B cell (primary cell): ENCODE data around the gene XIAP. TPM values are rescaled to one million over a fixed set of nuclear protein-coding genes. Genes with fewer than 3 reads are reported as not detected.
A peak's percentile ranks its signal among the peaks of the same experiment; 100 is the strongest.

Experiments used
- ATAC-seq: fragments of 200-7000 bp; cut with Tn5 transposase; one replicate; pipeline ENCODE4 v1.10.0; 2021; ENCODE audit warnings: low read depth, mild to moderate bottlenecking, moderate number of reproducible peaks, moderate library complexity
- CTCF ChIA-PET: fragments of 350-600 bp; sonication (Branson Sonifier 250); formaldehyde crosslinking; loops from one replicate; lab custom pipeline; 2021; ENCODE audit warnings: antibody characterized with exemption, inconsistent platforms; lab: Charles Lee
- POLR2A ChIA-PET: fragments of 350-600 bp; sonication (Branson Sonifier 250); formaldehyde crosslinking; loops from one replicate; lab custom pipeline; 2021; ENCODE audit warnings: antibody characterized with exemption; lab: Charles Lee
- DNase-seq: peaks from one replicate; pipeline ENCODE4 v3.0.0; 2013
- H2AFZ ChIP-seq: 2 replicates; pipeline ENCODE4 v1.6.1; 2012; ENCODE audit warnings: mild to moderate bottlenecking, low read depth, low read length; ENCODE audit not compliant: insufficient read depth, poor library complexity, severe bottlenecking
- H3K27ac ChIP-seq, 2 donors: 1 replicate in 1 of 2; 2 replicates in 1 of 2; pipeline ENCODE4 v1.5.1; 2012 to 2013; ENCODE audit warnings: low read length in 2 of 2, mild to moderate bottlenecking in 2 of 2, moderate library complexity in 1 of 2
- H3K27me3 ChIP-seq, 4 experiments: fragments of 200-600 bp in 1 of 4; sonication (generic) in 1 of 4; replicated peaks in 1 of 4; 1 replicate in 2 of 4; 2 replicates in 2 of 4; pipeline versions ENCODE4 v1.6.1 to v1.7.0; 2013 to 2016; ENCODE audit warnings: low read length in 3 of 4, mild to moderate bottlenecking in 2 of 4, mixed read lengths in 1 of 4, moderate library complexity in 1 of 4; ENCODE audit not compliant: insufficient read depth in 4 of 4, control insufficient read depth in 3 of 4; ENCODE audit errors: control extremely low read depth in 1 of 4
- H3K36me3 ChIP-seq, 2 experiments: replicated peaks in 1 of 2; 1 replicate in 1 of 2; 2 replicates in 1 of 2; pipeline versions ENCODE4 v1.6.1 to v1.7.1; 2013; ENCODE audit warnings: low read length in 1 of 2; ENCODE audit not compliant: insufficient read depth in 2 of 2, control insufficient read depth in 1 of 2; ENCODE audit errors: control extremely low read depth in 1 of 2, extremely low read depth in 1 of 2
- H3K4me1 ChIP-seq, 2 donors: fragments of 200-600 bp in 1 of 2; sonication (generic) in 1 of 2; 1 replicate in 1 of 2; 2 replicates in 1 of 2; pipeline versions ENCODE4 v1.5.1 to v1.6.1; 2013 to 2017; ENCODE audit warnings: low read length in 2 of 2; ENCODE audit not compliant: control insufficient read depth in 2 of 2, insufficient read depth in 2 of 2
- H3K4me2 ChIP-seq: replicated peaks from 2 replicates; pipeline ENCODE3; 2012; ENCODE audit warnings: mild to moderate bottlenecking, low read depth, low read length; ENCODE audit not compliant: poor library complexity, severe bottlenecking
- H3K4me3 ChIP-seq, 5 experiments: fragments of 200-600 bp in 1 of 5; sonication (generic) in 1 of 5; 1 replicate in 3 of 5; 2 replicates in 2 of 5; pipeline versions ENCODE4 v1.5.1 to v1.7.0; 2011 to 2016; ENCODE audit warnings: low read length in 4 of 5, mild to moderate bottlenecking in 4 of 5, low read depth in 2 of 5, control low read depth in 1 of 5, moderate library complexity in 1 of 5; ENCODE audit not compliant: insufficient read depth in 1 of 5; ENCODE audit errors: control extremely low read depth in 1 of 5, extremely low read depth in 1 of 5
- H3K79me2 ChIP-seq: fragments of 200-600 bp; sonication (generic); one replicate; pipeline ENCODE4 v1.6.0; 2016; ENCODE audit warnings: low read length; ENCODE audit not compliant: control insufficient read depth, insufficient read depth
- H3K9ac ChIP-seq: fragments of 200-600 bp; sonication (generic); 2 replicates; pipeline ENCODE4 v1.6.1; 2017; ENCODE audit warnings: mild to moderate bottlenecking, low read length, moderate library complexity
- H3K9me3 ChIP-seq, 3 donors: one replicate each; pipeline versions ENCODE4 v1.6.1 to v1.7.1; 2013; ENCODE audit warnings: low read length in 2 of 3; ENCODE audit not compliant: control insufficient read depth in 2 of 3, insufficient read depth in 1 of 3; ENCODE audit errors: control extremely low read depth in 1 of 3
- H4K20me1 ChIP-seq: 2 replicates; pipeline ENCODE4 v1.6.0; 2012; ENCODE audit warnings: mild to moderate bottlenecking, low read length; ENCODE audit not compliant: insufficient read depth, control insufficient read depth, poor library complexity, severe bottlenecking
- H3K27ac Mint-ChIP-seq: one replicate; pipeline ENCODE4 v1.8.0; 2021; ENCODE audit warnings: mixed read lengths
- H3K27me3 Mint-ChIP-seq: one replicate; pipeline ENCODE4 v1.8.0; 2021; ENCODE audit warnings: mixed read lengths
- H3K4me1 Mint-ChIP-seq: one replicate; pipeline ENCODE4 v1.8.0; 2021; ENCODE audit warnings: mixed read lengths
- H3K4me3 Mint-ChIP-seq: one replicate; pipeline ENCODE4 v1.8.0; 2021; ENCODE audit warnings: mixed read lengths
- H3K9me3 Mint-ChIP-seq: one replicate; pipeline ENCODE4 v1.8.0; 2022; ENCODE audit warnings: mixed read lengths; ENCODE audit not compliant: insufficient read depth
- EZH2 ChIP-seq: IDR thresholded peaks from 2 replicates; pipeline ENCODE4 v1.6.1; 2012; ENCODE audit warnings: borderline replicate concordance, low read depth, mild to moderate bottlenecking, moderate library complexity, low read length; ENCODE audit not compliant: insufficient read depth, poor library complexity, severe bottlenecking
- WGBS: methylation state at CpG from one replicate; pipeline ENCODE4 v1.1.5; 2013; ENCODE audit warnings: missing lambda C conversion rate; ENCODE audit not compliant: insufficient coverage; 5-methylcytosine and 5-hydroxymethylcytosine counted together
- intact Hi-C: fragments of 100-400 bp; cut with micrococcal nuclease; formaldehyde crosslinking; loops from one replicate; pipeline ENCODE4 v1.10.0; 2022
- polyA plus RNA-seq: library from polyadenylated mRNA; depleted of rRNA; stranded (reverse); fragments of >200 nt; gene quantifications from 2 replicates; pipeline ENCODE4 v1.2.3, GENCODE V29; 2012
- total RNA-seq, 2 donors: library from RNA; stranded (reverse); fragments of 120-200 nt in 1 of 2; gene quantifications; 1 replicate in 1 of 2; 2 replicates in 1 of 2; pipeline versions ENCODE4 v1.2.3 to v1.2.4, GENCODE V29; 2013 to 2022
- TF ChIP-seq, protein P1 (sequence below): fragments of 200-600 bp; IDR thresholded peaks from one replicate; pipeline ENCODE4 v1.8.0; 2022; ENCODE audit warnings: antibody characterized with exemption, mild to moderate bottlenecking

Gene XIAP
- total and polyA plus RNA-seq, 2 donors (not counting 1 experiment from before 2014, with no cell fraction given) = 9.2 to 36.2 TPM

DNA sequence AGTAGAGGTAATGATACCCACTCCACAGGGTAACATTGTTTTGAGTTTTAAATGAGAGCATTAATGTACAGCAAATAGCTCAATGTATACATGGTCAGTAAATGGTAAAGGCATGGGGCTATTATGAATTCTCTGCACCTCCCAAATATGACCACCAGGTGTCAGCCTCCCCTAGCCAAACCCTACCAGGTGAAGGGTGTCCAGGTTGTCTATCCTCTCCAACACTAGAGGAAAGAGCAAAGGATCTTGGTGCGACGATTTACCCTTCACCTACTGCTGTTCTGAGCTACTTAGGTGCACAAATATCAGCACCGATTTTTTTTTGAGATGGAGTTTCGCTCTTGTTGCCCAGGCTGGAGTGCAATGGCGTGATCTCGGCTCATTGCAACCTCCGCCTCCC is 26.5 kb upstream of the XIAP start:
- TF ChIP-seq, protein P1, sequence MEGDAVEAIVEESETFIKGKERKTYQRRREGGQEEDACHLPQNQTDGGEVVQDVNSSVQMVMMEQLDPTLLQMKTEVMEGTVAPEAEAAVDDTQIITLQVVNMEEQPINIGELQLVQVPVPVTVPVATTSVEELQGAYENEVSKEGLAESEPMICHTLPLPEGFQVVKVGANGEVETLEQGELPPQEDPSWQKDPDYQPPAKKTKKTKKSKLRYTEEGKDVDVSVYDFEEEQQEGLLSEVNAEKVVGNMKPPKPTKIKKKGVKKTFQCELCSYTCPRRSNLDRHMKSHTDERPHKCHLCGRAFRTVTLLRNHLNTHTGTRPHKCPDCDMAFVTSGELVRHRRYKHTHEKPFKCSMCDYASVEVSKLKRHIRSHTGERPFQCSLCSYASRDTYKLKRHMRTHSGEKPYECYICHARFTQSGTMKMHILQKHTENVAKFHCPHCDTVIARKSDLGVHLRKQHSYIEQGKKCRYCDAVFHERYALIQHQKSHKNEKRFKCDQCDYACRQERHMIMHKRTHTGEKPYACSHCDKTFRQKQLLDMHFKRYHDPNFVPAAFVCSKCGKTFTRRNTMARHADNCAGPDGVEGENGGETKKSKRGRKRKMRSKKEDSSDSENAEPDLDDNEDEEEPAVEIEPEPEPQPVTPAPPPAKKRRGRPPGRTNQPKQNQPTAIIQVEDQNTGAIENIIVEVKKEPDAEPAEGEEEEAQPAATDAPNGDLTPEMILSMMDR = peak; percentile 78
- no peak for TF ChIP-seq EZH2
- intact Hi-C loops = loop anchor here (1.0 to 5.0 kb wide), 3 partner anchors 51 to 184 kb away; no protein-coding TSS in a partner anchor
- Histone ChIP-seq H3K4me2 (no peak overlapping the region), H4K20me1 (no peaks in the 10 kb centered on the region), H3K4me1 (peaks cover 11 to 18% of the 10 kb centered on the region in 2 donors), H3K79me2 (no peaks in the 10 kb centered on the region), H3K4me3 (no peak overlapping the region), H3K36me3 (no peaks in the 10 kb centered on the region), H3K27me3 (no peaks in the 10 kb centered on the region), H3K27ac (no peak overlapping the region), H2AFZ (no peak overlapping the region), H3K9ac (no peak overlapping the region), H3K9me3 (no peaks in the 10 kb centered on the region)
- no peak overlapping the region for H3K27ac Mint-ChIP-seq
- H3K9me3 Mint-ChIP-seq = no peaks in the 10 kb centered on the region
- ChIA-PET CTCF (interaction anchor here (0.6 to 3.0 kb wide), 18 partner anchors 9 to 263 kb away, joined by 3 to 18 read pairs (median 4); partner anchors contain the start of gene XIAP), POLR2A (interaction anchor here (0.5 to 0.6 kb wide), 2 partner anchors 29 to 55 kb away, joined by 3 to 6 read pairs; no protein-coding TSS in a partner anchor)
- DNase-seq = peak; percentile 70
- ATAC-seq = peak; percentile 72
- H3K4me3 Mint-ChIP-seq = no peak overlapping the region
- H3K4me1 Mint-ChIP-seq = peaks cover 18% of the 10 kb centered on the region
- no peaks in the 10 kb centered on the region for H3K27me3 Mint-ChIP-seq
- 81% methylated on average over 5 of the region's 7 CpGs for WGBS

DNA sequence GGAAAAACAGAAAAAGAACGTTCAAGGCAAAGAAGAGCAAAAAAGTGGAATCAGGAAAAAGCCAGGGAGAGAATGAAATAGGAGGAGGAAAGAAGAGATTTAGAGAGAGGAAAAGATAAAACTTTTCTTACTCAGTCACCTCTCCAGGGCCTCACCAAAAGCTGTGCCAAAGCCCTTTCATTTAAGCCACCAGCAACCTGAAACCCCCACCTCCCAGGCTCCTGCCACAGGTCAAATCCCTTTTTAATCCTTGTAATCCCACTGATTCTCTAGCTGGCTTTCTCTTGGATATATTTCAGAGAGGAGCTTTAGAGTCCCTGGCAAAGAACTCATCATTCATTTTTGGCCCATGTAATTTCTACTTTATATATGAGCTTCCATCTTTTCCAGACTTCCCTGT is 25.7 kb upstream of the XIAP start:
- Histone ChIP-seq H3K4me2 (no peak overlapping the region), H3K27ac (no peak overlapping the region), H3K9me3 (no peaks in the 10 kb centered on the region), H3K79me2 (no peaks in the 10 kb centered on the region), H4K20me1 (no peaks in the 10 kb centered on the region), H3K27me3 (no peaks in the 10 kb centered on the region), H3K9ac (no peak overlapping the region), H2AFZ (no peak overlapping the region), H3K4me3 (no peak overlapping the region), H3K4me1 (peaks cover 11 to 18% of the 10 kb centered on the region in 2 donors), H3K36me3 (no peaks in the 10 kb centered on the region)
- ATAC-seq = no peak
- no peak overlapping the region for H3K4me3 Mint-ChIP-seq
- peaks cover 18% of the 10 kb centered on the region for H3K4me1 Mint-ChIP-seq
- WGBS = no CpG with 5 or more reads among the region's 1 CpG
- H3K27ac Mint-ChIP-seq = no peak overlapping the region
- no peak for DNase-seq
- no peaks in the 10 kb centered on the region for H3K9me3 Mint-ChIP-seq
- intact Hi-C loops = loop anchor here (5.0 kb wide), 1 partner anchor 183 kb away; no protein-coding TSS in a partner anchor
- no peak for TF ChIP-seq EZH2
- TF ChIP-seq, protein P1 = no peak
- ChIA-PET POLR2A (no interaction called here), CTCF (interaction anchor here (0.6 to 3.0 kb wide), 10 partner anchors 10 to 262 kb away, joined by 3 to 18 read pairs (median 5); no protein-coding TSS in a partner anchor)
- no peaks in the 10 kb centered on the region for H3K27me3 Mint-ChIP-seq
